ENCODE results near the gene SMTNL1.

SMTNL1 gene

DNA sequence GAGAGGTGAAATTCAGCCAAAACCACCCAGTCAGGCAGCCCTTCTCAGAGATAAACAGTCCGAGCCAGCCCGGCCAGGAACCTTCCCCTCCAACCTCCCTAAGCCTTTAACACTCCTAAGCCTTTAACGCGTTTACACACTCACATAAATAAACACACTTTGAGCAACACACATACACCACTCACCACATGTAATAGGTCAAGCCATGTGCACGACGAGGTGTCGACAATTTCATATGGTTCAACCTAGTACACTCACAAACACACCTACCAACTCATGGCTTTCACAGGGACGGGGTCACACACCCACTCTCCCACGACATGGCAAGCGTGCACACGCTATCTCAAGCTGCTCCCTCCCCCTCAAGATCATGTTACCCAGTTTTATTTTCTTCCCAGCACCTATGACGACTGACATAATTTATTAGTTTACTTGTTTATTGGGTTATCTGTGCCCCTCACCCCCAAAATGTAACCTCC lies 37.4 kb upstream of the SMTNL1 start:
- no peak for DNase-seq
- Histone ChIP-seq H3K4me2 (ENCODE audit: low read depth, low read length) (peak overlapping the region; percentile 77; the same call in 1 of the 2 replicates), H3K36me3 (replicated peaks; ENCODE audit: insufficient read depth, low read length) (no peaks in the 10 kb centered on the region), H3K4me1 (ENCODE audit: low read length) (no peaks in the 10 kb centered on the region), H3K79me2 (ENCODE audit: low read length) (no peaks in the 10 kb centered on the region), H3K4me3 (ENCODE audit: low read length) (no peak overlapping the region), H3K27ac (ENCODE audit: low read length) (no peak overlapping the region), H2AFZ (ENCODE audit: low read length) (peak overlapping the region; percentile 54; the same call in 1 of the 2 replicates), H3K9me2 (replicated peaks; ENCODE audit: insufficient read depth, low read length) (no peaks in the 10 kb centered on the region), H3K9me3 (replicated peaks; ENCODE audit: insufficient read depth, low read length) (no peaks in the 10 kb centered on the region), H3K27me3 (replicated peaks; ENCODE audit: insufficient read depth, low read length) (no peaks in the 10 kb centered on the region), H4K20me1 (ENCODE audit: insufficient read depth, low read length) (no peaks in the 10 kb centered on the region), H3F3A (ENCODE audit: insufficient read depth, low read length) (no peaks in the 10 kb centered on the region), H3K9ac (ENCODE audit: low read length) (peak overlapping the region; percentile 6; the same call in 1 of the 2 replicates)
- TF ChIP-seq EZH2 (optimal IDR thresholded peaks at IDR 0.05; ENCODE audit: low read depth, low read length) (no peak), EZH2phosphoT487 (IDR thresholded peaks at IDR 0.05; ENCODE audit: low read length) (no peak)
- TF ChIP-seq, protein P1, sequence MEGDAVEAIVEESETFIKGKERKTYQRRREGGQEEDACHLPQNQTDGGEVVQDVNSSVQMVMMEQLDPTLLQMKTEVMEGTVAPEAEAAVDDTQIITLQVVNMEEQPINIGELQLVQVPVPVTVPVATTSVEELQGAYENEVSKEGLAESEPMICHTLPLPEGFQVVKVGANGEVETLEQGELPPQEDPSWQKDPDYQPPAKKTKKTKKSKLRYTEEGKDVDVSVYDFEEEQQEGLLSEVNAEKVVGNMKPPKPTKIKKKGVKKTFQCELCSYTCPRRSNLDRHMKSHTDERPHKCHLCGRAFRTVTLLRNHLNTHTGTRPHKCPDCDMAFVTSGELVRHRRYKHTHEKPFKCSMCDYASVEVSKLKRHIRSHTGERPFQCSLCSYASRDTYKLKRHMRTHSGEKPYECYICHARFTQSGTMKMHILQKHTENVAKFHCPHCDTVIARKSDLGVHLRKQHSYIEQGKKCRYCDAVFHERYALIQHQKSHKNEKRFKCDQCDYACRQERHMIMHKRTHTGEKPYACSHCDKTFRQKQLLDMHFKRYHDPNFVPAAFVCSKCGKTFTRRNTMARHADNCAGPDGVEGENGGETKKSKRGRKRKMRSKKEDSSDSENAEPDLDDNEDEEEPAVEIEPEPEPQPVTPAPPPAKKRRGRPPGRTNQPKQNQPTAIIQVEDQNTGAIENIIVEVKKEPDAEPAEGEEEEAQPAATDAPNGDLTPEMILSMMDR (IDR thresholded peaks at IDR 0.05; ENCODE audit: low read length), result no peak

DNA sequence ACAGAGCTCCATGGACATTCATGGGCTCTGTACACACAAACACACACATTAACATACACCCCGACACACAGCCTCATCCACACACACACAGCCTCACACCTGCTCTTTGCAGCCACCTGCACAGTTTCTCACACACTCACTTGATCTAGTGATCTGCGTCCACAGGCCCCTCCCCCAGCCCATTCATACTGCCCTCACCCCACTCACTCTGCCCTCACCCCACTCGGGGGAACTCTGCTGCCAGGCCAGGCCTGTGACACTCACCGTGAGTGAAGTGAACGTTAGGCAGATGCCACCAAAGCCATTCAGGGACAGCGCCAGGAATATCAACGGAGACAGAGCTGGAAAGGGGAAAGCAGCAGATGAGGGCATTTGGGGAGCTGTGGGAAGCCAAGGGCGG lies 36.9 kb upstream of the SMTNL1 start:
- no peak overlapping the region for H3K4me3 ChIP-seq (ENCODE audit: low read length)
- no peak overlapping the region for H3K9ac ChIP-seq (ENCODE audit: low read length)
- no peaks in the 10 kb centered on the region for H3K27me3 ChIP-seq (replicated peaks; ENCODE audit: insufficient read depth, low read length)
- H3K4me2 ChIP-seq (ENCODE audit: low read depth, low read length), result no peak overlapping the region
- H3K9me3 ChIP-seq (replicated peaks; ENCODE audit: insufficient read depth, low read length), result no peaks in the 10 kb centered on the region
- no peaks in the 10 kb centered on the region for H3K79me2 ChIP-seq (ENCODE audit: low read length)
- H3K9me2 ChIP-seq (replicated peaks; ENCODE audit: insufficient read depth, low read length), result no peaks in the 10 kb centered on the region
- H3K27ac ChIP-seq (ENCODE audit: low read length), result no peak overlapping the region
- H3K36me3 ChIP-seq (replicated peaks; ENCODE audit: insufficient read depth, low read length), result no peaks in the 10 kb centered on the region
- H2AFZ ChIP-seq (ENCODE audit: low read length), result no peak overlapping the region
- no peaks in the 10 kb centered on the region for H3K4me1 ChIP-seq (ENCODE audit: low read length)
- no peaks in the 10 kb centered on the region for H4K20me1 ChIP-seq (ENCODE audit: insufficient read depth, low read length)
- H3F3A ChIP-seq (ENCODE audit: insufficient read depth, low read length), result no peaks in the 10 kb centered on the region
- no peak for TF ChIP-seq EZH2 (optimal IDR thresholded peaks at IDR 0.05; ENCODE audit: low read depth, low read length)
- no peak for TF ChIP-seq EZH2phosphoT487 (IDR thresholded peaks at IDR 0.05; ENCODE audit: low read length)
- TF ChIP-seq, protein P1 (IDR thresholded peaks at IDR 0.05; ENCODE audit: low read length), result no peak
- DNase-seq, result no peak

DNA sequence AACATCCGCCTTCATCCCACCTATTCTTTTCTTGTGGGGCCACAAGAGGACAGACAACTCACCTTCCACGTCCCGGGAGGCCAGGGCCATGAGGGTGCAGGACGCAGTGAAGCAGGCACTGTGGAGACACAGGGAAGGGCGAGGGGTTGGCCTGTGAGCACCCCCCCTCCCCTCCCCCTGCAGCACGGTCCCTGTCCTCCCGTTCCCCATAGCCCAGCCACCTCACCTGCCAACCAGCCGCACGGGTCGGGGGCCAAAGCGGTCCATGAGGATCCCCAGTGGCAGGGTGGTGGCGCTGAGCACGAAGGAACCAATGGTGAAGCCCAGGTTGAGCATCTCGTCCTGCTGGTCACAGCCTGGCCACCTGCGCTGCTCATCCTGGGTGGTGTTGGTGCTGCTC lies 36.5 kb upstream of the SMTNL1 start:
- Histone ChIP-seq H3K4me2 (ENCODE audit: low read depth, low read length) (no peak overlapping the region), H3K79me2 (ENCODE audit: low read length) (no peaks in the 10 kb centered on the region), H3K9ac (ENCODE audit: low read length) (no peak overlapping the region), H4K20me1 (ENCODE audit: insufficient read depth, low read length) (no peaks in the 10 kb centered on the region), H3F3A (ENCODE audit: insufficient read depth, low read length) (no peaks in the 10 kb centered on the region), H3K27me3 (replicated peaks; ENCODE audit: insufficient read depth, low read length) (no peaks in the 10 kb centered on the region), H3K27ac (ENCODE audit: low read length) (no peak overlapping the region), H3K4me3 (ENCODE audit: low read length) (no peak overlapping the region), H2AFZ (ENCODE audit: low read length) (no peak overlapping the region), H3K9me3 (replicated peaks; ENCODE audit: insufficient read depth, low read length) (no peaks in the 10 kb centered on the region), H3K4me1 (ENCODE audit: low read length) (no peaks in the 10 kb centered on the region), H3K9me2 (replicated peaks; ENCODE audit: insufficient read depth, low read length) (no peaks in the 10 kb centered on the region), H3K36me3 (replicated peaks; ENCODE audit: insufficient read depth, low read length) (no peaks in the 10 kb centered on the region)
- DNase-seq, result no peak
- TF ChIP-seq, protein P1 (IDR thresholded peaks at IDR 0.05; ENCODE audit: low read length), result no peak
- TF ChIP-seq EZH2 (optimal IDR thresholded peaks at IDR 0.05; ENCODE audit: low read depth, low read length) (no peak), EZH2phosphoT487 (IDR thresholded peaks at IDR 0.05; ENCODE audit: low read length) (no peak)

Measured in MM.1S (cell line).